WTC11 (cell line): ENCODE results near the gene GRM4. TPM values are rescaled to one million over a fixed set of nuclear protein-coding genes. Genes with fewer than 3 reads are reported as not detected.
A peak's percentile ranks its signal among the peaks of the same experiment; 100 is the strongest.

ENCODE experiments used
- ATAC-seq: fragments of 200-7000 bp; cut with Tn5 transposase; 2 replicates; pipeline ENCODE4 v1.10.0; 2021; ENCODE audit warnings: mild to moderate bottlenecking, moderate library complexity
- CTCF ChIA-PET: fragments of 300-600 bp; sonication (Branson Sonifier 250); formaldehyde crosslinking; loops from one replicate; lab custom pipeline; 2021; ENCODE audit warnings: antibody characterized with exemption; lab: Charles Lee
- POLR2A ChIA-PET: fragments of 350-600 bp; sonication (Branson Sonifier 250); formaldehyde crosslinking; loops from one replicate; lab custom pipeline; 2021; ENCODE audit warnings: antibody characterized with exemption; lab: Charles Lee
- DNase-seq: peaks from one replicate; pipeline ENCODE4 v3.0.0; 2021; ENCODE audit warnings: low spot score
- H3K27ac Mint-ChIP-seq: 2 replicates; pipeline ENCODE4 v1.8.0; 2021; ENCODE audit warnings: mixed read lengths
- H3K27me3 Mint-ChIP-seq: 2 replicates; pipeline ENCODE4 v1.8.0; 2021; ENCODE audit warnings: low read depth, mild to moderate bottlenecking, moderate library complexity, mixed read lengths
- H3K36me3 Mint-ChIP-seq: 2 replicates; pipeline ENCODE4 v1.8.0; 2021; ENCODE audit warnings: mixed read lengths
- H3K4me1 Mint-ChIP-seq: 2 replicates; pipeline ENCODE4 v1.8.0; 2022; ENCODE audit warnings: mixed read lengths
- H3K4me3 Mint-ChIP-seq: 2 replicates; pipeline ENCODE4 v1.8.0; 2021; ENCODE audit warnings: mild to moderate bottlenecking, moderate library complexity, mixed read lengths
- H3K9me3 Mint-ChIP-seq: 2 replicates; pipeline ENCODE4 v1.8.0; 2021; ENCODE audit warnings: mixed read lengths
- ATF1 ChIP-seq: sonication (generic); formaldehyde crosslinking; IDR thresholded peaks from 2 replicates; pipeline ENCODE4 v1.8.1; 2023; ENCODE audit warnings: mild to moderate bottlenecking, moderate library complexity, missing genetic modification reagents
- FOXP1 ChIP-seq: sonication (generic); formaldehyde crosslinking; IDR thresholded peaks from 2 replicates; pipeline ENCODE4 v1.8.0; 2022; ENCODE audit warnings: missing genetic modification reagents, mild to moderate bottlenecking, moderate library complexity, borderline replicate concordance
- GRHL2 ChIP-seq: fragments of 250-450 bp; sonication (Bioruptor Pico); IDR thresholded peaks from 2 replicates; pipeline ENCODE4 v1.8.0; 2022; ENCODE audit warnings: mild to moderate bottlenecking, moderate library complexity; ENCODE audit not compliant: insufficient replicate concordance, severe bottlenecking
- NFE2L1 ChIP-seq: sonication (generic); formaldehyde crosslinking; IDR thresholded peaks from 2 replicates; pipeline ENCODE4 v1.8.1; 2023; ENCODE audit warnings: missing genetic modification reagents
- RELA ChIP-seq: sonication (generic); formaldehyde crosslinking; IDR thresholded peaks from 2 replicates; pipeline ENCODE4 v1.8.1; 2022; ENCODE audit warnings: missing genetic modification reagents, mild to moderate bottlenecking, borderline replicate concordance
- SMAD3 ChIP-seq: sonication (generic); formaldehyde crosslinking; IDR thresholded peaks from 2 replicates; pipeline ENCODE4 v1.8.0; 2022; ENCODE audit warnings: missing genetic modification reagents, mild to moderate bottlenecking, borderline replicate concordance
- TCF7 ChIP-seq: sonication (generic); formaldehyde crosslinking; IDR thresholded peaks from 2 replicates; pipeline ENCODE4 v1.8.0; 2022; ENCODE audit warnings: mild to moderate bottlenecking, low read depth, missing genetic modification reagents, moderate library complexity
- TEAD4 ChIP-seq: sonication (generic); formaldehyde crosslinking; IDR thresholded peaks from 2 replicates; pipeline ENCODE4 v1.8.0; 2022; ENCODE audit warnings: mild to moderate bottlenecking, missing genetic modification reagents
- ZNF263 ChIP-seq: sonication (generic); formaldehyde crosslinking; IDR thresholded peaks from 2 replicates; pipeline ENCODE4 v1.8.1; 2022; ENCODE audit warnings: low read depth, mild to moderate bottlenecking, moderate library complexity, missing genetic modification reagents
- ZNF317 ChIP-seq: sonication (generic); formaldehyde crosslinking; IDR thresholded peaks from 2 replicates; pipeline ENCODE4 v1.8.1; 2023; ENCODE audit warnings: low read depth, mild to moderate bottlenecking, moderate library complexity, missing genetic modification reagents, borderline replicate concordance
- ZNF671 ChIP-seq: fragments of 250-450 bp; sonication (Bioruptor Pico); IDR thresholded peaks from 2 replicates; pipeline ENCODE4 v1.8.0; 2021; ENCODE audit warnings: mild to moderate bottlenecking
- total RNA-seq: library from RNA; stranded (reverse); gene quantifications from 3 replicates; pipeline ENCODE4 v1.2.3, GENCODE V29; 2021
- TF ChIP-seq, protein P1 (sequence below): sonication (generic); formaldehyde crosslinking; IDR thresholded peaks from 2 replicates; pipeline ENCODE4 v1.8.1; 2022; ENCODE audit warnings: mild to moderate bottlenecking, moderate library complexity, missing genetic modification reagents
- TF ChIP-seq, protein P2 (sequence below): fragments of 250-450 bp; sonication (Bioruptor Pico); IDR thresholded peaks from 2 replicates; pipeline ENCODE4 v1.9.0; 2021; ENCODE audit warnings: mild to moderate bottlenecking
- TF ChIP-seq, protein P3 (sequence below): sonication (generic); formaldehyde crosslinking; IDR thresholded peaks from 2 replicates; pipeline ENCODE4 v1.8.1; 2022; ENCODE audit warnings: low read depth, mild to moderate bottlenecking, moderate library complexity, missing genetic modification reagents, borderline replicate concordance
- TF ChIP-seq, protein P4 (sequence below): sonication (generic); formaldehyde crosslinking; conservative IDR thresholded peaks from 2 replicates; pipeline ENCODE4 v1.8.1; 2023; ENCODE audit warnings: mild to moderate bottlenecking, low read depth, missing genetic modification reagents, moderate library complexity
- TF ChIP-seq, protein P5 (sequence below): sonication (generic); formaldehyde crosslinking; IDR thresholded peaks from 2 replicates; pipeline ENCODE4 v1.8.1; 2022; ENCODE audit warnings: mild to moderate bottlenecking, missing genetic modification reagents, moderate library complexity, borderline replicate concordance
- TF ChIP-seq, protein P6 (sequence below): sonication (generic); formaldehyde crosslinking; IDR thresholded peaks from 2 replicates; pipeline ENCODE4 v1.8.1; 2023; ENCODE audit warnings: mild to moderate bottlenecking, missing genetic modification reagents
- TF ChIP-seq, protein P7 (sequence below): fragments of 250-450 bp; sonication (Bioruptor Pico); IDR thresholded peaks from 2 replicates; pipeline ENCODE4 v1.9.0; 2021; ENCODE audit warnings: mild to moderate bottlenecking
- TF ChIP-seq, protein P8 (sequence below): sonication (generic); formaldehyde crosslinking; IDR thresholded peaks from 2 replicates; pipeline ENCODE4 v1.8.0; 2022; ENCODE audit warnings: mild to moderate bottlenecking, missing genetic modification reagents

The GRM4 gene
- total RNA-seq, 1 experiment from 2014 or later, result 34.5 TPM

DNA sequence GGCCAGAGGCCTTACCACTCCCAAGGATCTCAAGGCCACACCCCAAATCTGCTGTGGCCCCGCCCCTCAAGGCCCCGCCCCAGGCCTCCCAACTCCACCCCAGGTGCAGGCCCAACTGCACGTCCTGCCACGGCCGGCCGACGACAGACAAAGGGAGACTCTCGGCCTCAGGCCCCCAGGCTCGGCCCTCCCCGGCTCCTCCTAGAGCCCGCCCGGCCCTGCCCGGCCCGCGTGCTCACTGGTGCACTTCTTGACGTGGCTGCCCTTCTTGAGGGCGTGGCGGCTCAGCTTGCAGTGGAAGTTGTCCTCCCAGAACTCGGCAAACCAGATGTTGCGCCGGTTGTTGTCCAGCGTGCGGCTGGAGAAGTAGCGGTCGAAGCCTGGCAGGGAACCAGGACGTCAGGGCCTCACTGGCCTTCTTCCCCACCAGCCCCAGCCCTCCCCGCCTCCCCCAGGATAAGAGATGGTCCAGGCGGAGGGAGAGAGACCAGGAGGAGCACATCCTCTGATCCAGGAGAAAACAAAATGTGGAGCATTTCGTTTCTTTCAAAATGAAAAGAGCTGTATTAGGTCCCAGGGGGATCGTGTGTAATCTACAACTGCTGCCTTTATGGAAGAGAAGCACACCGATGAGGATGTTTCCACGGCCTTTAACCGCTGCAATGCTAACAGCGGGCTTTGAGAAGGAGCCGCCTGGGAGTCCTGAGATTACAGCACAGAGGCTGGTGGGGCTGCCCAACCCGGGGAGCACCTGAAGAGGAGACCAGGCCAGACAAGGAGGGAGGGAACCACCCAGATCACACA, 89.4 kb downstream of the GRM4 start:
- H3K27ac Mint-ChIP-seq, result peak overlapping the region; percentile 45; the same call in 1 of the 2 replicates
- H3K4me1 Mint-ChIP-seq, result peaks cover 50% of the 10 kb centered on the region
- POLR2A ChIA-PET, result no interaction called here
- TF ChIP-seq, protein P1, sequence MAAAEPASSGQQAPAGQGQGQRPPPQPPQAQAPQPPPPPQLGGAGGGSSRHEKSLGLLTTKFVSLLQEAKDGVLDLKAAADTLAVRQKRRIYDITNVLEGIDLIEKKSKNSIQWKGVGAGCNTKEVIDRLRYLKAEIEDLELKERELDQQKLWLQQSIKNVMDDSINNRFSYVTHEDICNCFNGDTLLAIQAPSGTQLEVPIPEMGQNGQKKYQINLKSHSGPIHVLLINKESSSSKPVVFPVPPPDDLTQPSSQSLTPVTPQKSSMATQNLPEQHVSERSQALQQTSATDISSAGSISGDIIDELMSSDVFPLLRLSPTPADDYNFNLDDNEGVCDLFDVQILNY (CRISPR knock-in tag), result no peak
- TF ChIP-seq, protein P2, sequence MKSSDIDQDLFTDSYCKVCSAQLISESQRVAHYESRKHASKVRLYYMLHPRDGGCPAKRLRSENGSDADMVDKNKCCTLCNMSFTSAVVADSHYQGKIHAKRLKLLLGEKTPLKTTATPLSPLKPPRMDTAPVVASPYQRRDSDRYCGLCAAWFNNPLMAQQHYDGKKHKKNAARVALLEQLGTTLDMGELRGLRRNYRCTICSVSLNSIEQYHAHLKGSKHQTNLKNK, result no peak
- TF ChIP-seq, protein P3, sequence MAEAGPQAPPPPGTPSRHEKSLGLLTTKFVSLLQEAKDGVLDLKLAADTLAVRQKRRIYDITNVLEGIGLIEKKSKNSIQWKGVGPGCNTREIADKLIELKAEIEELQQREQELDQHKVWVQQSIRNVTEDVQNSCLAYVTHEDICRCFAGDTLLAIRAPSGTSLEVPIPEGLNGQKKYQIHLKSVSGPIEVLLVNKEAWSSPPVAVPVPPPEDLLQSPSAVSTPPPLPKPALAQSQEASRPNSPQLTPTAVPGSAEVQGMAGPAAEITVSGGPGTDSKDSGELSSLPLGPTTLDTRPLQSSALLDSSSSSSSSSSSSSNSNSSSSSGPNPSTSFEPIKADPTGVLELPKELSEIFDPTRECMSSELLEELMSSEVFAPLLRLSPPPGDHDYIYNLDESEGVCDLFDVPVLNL (CRISPR knock-in tag), result no peak
- TF ChIP-seq ZNF671 (CRISPR knock-in tag) (no peak), ZNF263 (CRISPR knock-in tag) (no peak), TEAD4 (no peak), NFE2L1 (CRISPR knock-in tag) (no peak), ZNF317 (CRISPR knock-in tag) (no peak), GRHL2 (no peak), RELA (CRISPR knock-in tag) (no peak), FOXP1 (peak; percentile 61; the same call in 1 of the 2 replicates), ATF1 (CRISPR knock-in tag) (no peak), TCF7 (CRISPR knock-in tag) (no peak), SMAD3 (CRISPR knock-in tag) (no peak)
- TF ChIP-seq, protein P4, sequence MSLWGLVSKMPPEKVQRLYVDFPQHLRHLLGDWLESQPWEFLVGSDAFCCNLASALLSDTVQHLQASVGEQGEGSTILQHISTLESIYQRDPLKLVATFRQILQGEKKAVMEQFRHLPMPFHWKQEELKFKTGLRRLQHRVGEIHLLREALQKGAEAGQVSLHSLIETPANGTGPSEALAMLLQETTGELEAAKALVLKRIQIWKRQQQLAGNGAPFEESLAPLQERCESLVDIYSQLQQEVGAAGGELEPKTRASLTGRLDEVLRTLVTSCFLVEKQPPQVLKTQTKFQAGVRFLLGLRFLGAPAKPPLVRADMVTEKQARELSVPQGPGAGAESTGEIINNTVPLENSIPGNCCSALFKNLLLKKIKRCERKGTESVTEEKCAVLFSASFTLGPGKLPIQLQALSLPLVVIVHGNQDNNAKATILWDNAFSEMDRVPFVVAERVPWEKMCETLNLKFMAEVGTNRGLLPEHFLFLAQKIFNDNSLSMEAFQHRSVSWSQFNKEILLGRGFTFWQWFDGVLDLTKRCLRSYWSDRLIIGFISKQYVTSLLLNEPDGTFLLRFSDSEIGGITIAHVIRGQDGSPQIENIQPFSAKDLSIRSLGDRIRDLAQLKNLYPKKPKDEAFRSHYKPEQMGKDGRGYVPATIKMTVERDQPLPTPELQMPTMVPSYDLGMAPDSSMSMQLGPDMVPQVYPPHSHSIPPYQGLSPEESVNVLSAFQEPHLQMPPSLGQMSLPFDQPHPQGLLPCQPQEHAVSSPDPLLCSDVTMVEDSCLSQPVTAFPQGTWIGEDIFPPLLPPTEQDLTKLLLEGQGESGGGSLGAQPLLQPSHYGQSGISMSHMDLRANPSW (CRISPR knock-in tag), result no peak
- TF ChIP-seq, protein P5, sequence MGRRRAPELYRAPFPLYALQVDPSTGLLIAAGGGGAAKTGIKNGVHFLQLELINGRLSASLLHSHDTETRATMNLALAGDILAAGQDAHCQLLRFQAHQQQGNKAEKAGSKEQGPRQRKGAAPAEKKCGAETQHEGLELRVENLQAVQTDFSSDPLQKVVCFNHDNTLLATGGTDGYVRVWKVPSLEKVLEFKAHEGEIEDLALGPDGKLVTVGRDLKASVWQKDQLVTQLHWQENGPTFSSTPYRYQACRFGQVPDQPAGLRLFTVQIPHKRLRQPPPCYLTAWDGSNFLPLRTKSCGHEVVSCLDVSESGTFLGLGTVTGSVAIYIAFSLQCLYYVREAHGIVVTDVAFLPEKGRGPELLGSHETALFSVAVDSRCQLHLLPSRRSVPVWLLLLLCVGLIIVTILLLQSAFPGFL (CRISPR knock-in tag), result no peak
- TF ChIP-seq, protein P6, sequence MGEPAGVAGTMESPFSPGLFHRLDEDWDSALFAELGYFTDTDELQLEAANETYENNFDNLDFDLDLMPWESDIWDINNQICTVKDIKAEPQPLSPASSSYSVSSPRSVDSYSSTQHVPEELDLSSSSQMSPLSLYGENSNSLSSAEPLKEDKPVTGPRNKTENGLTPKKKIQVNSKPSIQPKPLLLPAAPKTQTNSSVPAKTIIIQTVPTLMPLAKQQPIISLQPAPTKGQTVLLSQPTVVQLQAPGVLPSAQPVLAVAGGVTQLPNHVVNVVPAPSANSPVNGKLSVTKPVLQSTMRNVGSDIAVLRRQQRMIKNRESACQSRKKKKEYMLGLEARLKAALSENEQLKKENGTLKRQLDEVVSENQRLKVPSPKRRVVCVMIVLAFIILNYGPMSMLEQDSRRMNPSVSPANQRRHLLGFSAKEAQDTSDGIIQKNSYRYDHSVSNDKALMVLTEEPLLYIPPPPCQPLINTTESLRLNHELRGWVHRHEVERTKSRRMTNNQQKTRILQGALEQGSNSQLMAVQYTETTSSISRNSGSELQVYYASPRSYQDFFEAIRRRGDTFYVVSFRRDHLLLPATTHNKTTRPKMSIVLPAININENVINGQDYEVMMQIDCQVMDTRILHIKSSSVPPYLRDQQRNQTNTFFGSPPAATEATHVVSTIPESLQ (CRISPR knock-in tag), result no peak
- TF ChIP-seq, protein P7, sequence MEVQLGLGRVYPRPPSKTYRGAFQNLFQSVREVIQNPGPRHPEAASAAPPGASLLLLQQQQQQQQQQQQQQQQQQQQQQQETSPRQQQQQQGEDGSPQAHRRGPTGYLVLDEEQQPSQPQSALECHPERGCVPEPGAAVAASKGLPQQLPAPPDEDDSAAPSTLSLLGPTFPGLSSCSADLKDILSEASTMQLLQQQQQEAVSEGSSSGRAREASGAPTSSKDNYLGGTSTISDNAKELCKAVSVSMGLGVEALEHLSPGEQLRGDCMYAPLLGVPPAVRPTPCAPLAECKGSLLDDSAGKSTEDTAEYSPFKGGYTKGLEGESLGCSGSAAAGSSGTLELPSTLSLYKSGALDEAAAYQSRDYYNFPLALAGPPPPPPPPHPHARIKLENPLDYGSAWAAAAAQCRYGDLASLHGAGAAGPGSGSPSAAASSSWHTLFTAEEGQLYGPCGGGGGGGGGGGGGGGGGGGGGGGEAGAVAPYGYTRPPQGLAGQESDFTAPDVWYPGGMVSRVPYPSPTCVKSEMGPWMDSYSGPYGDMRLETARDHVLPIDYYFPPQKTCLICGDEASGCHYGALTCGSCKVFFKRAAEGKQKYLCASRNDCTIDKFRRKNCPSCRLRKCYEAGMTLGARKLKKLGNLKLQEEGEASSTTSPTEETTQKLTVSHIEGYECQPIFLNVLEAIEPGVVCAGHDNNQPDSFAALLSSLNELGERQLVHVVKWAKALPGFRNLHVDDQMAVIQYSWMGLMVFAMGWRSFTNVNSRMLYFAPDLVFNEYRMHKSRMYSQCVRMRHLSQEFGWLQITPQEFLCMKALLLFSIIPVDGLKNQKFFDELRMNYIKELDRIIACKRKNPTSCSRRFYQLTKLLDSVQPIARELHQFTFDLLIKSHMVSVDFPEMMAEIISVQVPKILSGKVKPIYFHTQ, result no peak
- TF ChIP-seq, protein P8, sequence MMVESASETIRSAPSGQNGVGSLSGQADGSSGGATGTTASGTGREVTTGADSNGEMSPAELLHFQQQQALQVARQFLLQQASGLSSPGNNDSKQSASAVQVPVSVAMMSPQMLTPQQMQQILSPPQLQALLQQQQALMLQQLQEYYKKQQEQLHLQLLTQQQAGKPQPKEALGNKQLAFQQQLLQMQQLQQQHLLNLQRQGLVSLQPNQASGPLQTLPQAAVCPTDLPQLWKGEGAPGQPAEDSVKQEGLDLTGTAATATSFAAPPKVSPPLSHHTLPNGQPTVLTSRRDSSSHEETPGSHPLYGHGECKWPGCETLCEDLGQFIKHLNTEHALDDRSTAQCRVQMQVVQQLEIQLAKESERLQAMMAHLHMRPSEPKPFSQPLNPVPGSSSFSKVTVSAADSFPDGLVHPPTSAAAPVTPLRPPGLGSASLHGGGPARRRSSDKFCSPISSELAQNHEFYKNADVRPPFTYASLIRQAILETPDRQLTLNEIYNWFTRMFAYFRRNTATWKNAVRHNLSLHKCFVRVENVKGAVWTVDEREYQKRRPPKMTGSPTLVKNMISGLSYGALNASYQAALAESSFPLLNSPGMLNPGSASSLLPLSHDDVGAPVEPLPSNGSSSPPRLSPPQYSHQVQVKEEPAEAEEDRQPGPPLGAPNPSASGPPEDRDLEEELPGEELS (CRISPR knock-in tag), result no peak

More for the DNA sequence above, 89.4 kb downstream of the GRM4 start:
- ATAC-seq (peak; percentile 82), DNase-seq (peak; percentile 93)
- H3K27me3 Mint-ChIP-seq, result no peaks in the 10 kb centered on the region; the same call in 1 of the 2 replicates
- H3K36me3 Mint-ChIP-seq, result no peaks in the 10 kb centered on the region; the same call in 1 of the 2 replicates
- peak overlapping the region; percentile 6; the same call in 1 of the 2 replicates for H3K4me3 Mint-ChIP-seq
- CTCF ChIA-PET, result interaction anchor here (0.6 to 1.7 kb wide), 2 partner anchors 99 to 107 kb away, joined by 3 to 7 read pairs; no protein-coding TSS in a partner anchor
- no peaks in the 10 kb centered on the region for H3K9me3 Mint-ChIP-seq
